ENCODE data around the gene ZNF771.
A peak's percentile ranks its signal among the peaks of the same experiment; 100 is the strongest.
"Not testable (repeated sequence)": the region's sequence is repeated elsewhere in the genome, so short reads cannot be mapped to it uniquely, and the experiment has no call there.

Gene ZNF771

GRCh38 chr16:30375864-30376263 lies 31.5 kb upstream of the ZNF771 start:
- no peak for DNase-seq (ENCODE audit: low read depth)

- DNase-seq (ENCODE audit: low read depth): no peak
Observed at GRCh38 chr16:30376461-30376902, 30.9 kb upstream of the ZNF771 start.

DNA sequence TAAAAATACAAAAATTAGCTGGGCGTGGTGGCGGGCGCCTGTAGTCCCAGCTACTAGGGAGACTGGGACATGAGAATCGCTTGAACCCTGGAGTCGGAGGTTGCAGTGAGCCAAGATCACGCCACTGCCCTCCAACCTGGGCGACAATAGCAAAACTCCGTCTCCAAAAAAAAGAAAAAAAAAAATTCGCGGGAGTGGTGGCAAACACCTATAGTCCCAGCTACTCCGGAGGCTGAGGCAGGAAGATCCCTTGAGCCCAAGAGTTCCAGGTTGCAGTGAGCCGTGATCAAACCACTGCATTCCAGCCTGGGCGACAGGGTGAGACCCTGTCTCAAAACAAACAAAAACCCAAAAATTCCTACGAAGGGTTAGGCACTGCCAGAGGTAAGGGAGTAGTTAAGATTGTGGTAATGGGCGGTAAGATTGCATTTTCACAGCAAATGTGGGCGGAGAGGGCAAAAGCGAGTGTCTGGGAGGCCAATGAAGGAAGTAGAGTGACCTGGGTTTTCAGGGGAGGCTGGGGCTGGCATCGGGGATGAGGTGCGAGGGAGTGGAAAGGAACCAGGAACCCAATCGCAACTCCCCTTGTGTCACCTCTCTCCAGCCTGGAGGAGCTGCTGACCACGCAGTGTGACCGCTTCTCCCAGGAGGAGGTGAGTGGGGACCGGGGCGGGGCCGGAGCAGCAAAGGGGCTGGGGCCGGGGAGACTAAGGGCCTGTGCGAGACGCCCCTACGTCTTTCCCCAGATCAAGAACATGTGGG lies 30.2 kb upstream of the ZNF771 start:
- DNase-seq (ENCODE audit: low read depth): peak; percentile 95

DNA sequence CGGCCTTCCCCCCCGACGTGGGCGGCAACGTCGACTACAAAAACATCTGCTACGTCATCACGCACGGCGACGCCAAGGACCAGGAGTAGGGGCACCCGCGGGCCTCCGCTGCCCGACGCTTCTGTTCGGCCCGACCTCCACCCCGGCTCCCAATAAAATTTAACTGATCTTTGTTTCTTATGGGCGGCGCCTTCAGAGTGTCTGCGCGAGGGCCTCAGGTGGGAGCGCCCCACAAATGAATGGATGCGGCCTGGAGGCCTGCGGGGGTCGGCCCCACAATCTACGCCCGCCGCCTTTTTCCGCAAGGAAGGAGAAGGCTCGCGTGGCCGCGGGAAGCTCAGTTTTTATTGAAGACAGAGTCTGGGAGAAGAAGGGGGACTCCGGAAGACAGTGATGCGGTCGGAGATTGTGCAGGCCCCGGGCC lies 29.6 kb upstream of the ZNF771 start:
- no peak for DNase-seq (ENCODE audit: low read depth)

DNA sequence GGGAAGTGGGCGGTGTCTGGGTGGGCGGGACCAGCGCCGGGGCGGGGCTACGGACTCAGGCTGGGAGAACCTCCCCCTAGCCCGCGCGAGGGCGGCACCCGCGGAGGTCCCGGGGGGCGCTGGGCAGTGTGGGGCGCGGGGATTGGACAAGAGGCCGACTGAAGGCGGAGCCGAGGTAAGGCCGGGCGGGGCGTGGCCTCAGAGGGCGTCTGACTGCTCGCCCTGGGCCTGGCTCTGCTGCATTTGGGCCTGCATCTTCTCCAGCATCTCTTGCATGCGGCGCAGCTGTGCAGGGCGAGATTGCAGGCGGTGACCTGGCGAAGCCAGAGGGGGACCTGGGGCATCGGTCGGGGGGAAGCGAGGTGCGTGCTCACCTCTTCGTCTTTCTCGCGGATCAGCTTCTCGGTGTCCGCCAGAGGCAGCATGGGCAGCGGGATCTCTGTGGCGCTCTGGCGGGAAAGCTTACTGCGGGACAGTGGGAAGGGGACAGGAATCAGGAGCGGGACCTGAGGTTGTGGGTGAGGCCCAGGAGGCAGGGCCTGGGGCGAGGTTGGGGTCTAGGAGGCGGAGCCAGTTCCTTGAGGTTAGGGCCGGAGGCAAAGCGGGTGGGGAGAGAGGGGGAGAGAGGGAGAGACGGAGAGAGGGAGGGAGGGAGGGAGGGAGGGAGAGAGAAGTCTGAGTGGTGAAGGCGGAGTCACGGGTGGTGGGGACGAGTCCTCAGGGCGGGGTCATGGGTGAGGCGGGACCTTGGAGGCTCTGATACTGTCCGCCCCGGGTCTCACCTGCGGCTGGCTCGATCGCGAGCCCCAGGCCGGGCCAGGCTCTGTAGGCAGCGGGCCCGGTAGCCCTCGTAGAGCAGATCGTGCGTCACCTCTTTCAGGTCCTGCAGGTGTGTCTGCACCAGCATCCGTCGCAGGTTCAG lies 28.9 kb upstream of the ZNF771 start:
- DNase-seq (ENCODE audit: low read depth): peak; percentile 96

DNA sequence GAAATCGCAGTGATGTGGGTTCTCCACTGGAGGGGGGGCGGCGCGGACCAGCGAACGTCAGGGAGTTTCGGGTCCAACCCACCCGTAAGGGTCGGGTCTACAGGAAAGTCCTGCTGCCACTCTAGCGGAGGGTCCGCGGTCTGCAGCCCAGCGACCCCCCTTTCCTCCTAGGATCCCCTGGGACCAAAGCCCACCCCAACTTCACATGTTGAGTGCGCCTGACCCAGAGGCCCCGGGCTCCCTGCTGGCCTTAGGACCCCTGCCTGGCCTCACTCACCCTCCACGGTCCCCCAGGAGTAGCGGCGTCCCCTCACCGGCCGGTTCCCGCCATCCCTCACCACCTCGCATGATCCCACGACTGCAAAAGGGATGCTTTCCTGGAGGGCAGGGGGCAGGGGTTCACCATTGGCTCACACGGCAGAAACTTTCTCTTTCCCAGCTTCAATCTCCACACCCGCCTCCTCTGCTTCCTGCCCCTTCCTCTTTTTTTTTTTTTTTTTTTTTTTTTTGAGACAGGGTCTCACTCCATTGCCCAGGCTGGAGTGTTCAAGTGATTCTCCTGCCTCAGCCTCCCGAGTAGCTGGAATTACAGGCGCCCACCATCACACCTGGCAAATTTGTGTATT lies 28.1 kb upstream of the ZNF771 start:
- no peak for DNase-seq (ENCODE audit: low read depth)

DNA sequence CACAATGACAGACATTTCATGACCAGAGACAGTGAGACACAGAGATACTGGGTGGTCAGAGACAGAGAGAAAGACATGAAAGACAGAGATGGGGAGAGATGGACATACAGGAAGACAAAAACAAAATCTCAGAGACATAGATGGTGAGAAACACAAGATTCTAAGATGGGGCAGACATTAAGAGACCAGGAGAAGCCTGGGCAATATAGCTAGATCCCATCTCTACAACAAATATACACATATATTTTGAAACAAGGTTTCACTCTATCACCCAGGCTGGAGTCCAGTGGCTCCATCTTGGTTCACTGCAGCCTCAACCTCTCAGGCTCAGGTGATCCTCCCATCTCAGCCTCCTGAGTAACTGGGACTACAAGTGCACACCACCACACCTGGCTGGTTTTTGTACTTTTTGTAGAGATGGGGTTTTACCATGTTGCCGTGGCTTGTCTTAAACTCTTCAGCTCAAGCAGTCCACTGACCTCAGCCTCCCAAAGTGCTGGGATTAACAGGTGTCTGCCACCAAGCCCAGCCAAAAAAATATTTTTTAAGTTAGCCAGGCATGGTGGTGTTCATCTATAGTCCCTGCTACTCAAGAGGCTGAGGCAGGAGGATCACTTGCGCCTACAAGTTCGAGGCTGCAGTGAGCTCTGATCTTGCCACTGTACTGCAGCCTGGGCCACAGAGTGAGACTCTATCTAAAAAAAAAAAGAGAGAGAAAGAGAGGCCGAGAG lies 27.2 kb upstream of the ZNF771 start:
- no peak for DNase-seq (ENCODE audit: low read depth)

GRCh38 chr16:30380803-30381208 lies 26.6 kb upstream of the ZNF771 start:
- no peak for DNase-seq (ENCODE audit: low read depth)

- DNase-seq (ENCODE audit: low read depth): no peak
Observed at GRCh38 chr16:30381291-30382041, 25.9 kb upstream of the ZNF771 start.

DNA sequence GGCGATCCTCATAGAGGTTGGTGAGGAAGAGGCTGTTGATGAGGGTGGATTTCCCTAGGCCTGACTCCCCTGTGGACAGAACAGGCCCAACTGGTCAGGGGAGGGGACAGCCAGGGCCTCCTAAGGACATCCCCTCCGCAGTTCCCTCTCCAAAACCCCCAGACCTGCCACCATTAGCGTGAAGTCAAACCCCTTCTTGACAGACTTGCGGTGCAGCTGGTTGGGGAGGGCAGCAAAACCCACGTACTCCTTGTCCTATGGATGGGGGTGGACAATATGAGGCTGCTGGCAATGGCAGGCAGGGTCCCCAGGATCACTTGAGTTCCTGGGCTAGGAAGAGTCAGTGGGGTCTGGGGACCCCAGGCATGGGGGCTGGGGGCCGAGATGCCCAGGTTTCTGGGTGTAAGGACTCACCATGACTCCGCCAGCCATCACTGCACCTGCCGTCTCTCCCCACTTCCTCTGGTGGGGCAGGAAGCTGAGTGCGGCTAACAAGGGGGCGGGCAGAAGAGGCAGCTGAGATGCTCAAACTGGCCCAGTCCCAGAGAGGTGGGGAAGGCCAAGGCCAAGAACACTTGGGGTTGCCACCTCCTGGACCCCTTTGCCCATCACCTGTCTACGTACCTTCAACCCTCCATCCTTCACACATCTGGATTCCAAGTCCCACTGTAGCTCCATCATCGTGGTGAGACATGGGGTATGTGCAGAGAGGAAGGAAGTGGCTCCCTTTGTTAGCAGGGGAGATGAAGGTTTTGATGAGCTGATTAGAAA lies 25.1 kb upstream of the ZNF771 start, which contains the start of gene SEPTIN1:
SEPTIN1 (minus strand) TSS at position 451 of the 771 bp plus-strand sequence; CDS start at position 432, 19 bp downstream.
- no peak for DNase-seq (ENCODE audit: low read depth)

- no peak for DNase-seq (ENCODE audit: low read depth)
Observed at GRCh38 chr16:30383521-30383920, 23.9 kb upstream of the ZNF771 start.

GRCh38 chr16:30394592-30395154 lies 12.7 kb upstream of the ZNF771 start:
- DNase-seq (ENCODE audit: low read depth): no peak

GRCh38 chr16:30395155-30395991 lies 12.0 kb upstream of the ZNF771 start, which contains the start of gene ZNF48:
TSS of gene ZNF48 (plus strand) at chr16:30395420. CDS start at chr16:30395795, 375 bp downstream.
- peak; percentile 79 for DNase-seq (ENCODE audit: low read depth)

DNA sequence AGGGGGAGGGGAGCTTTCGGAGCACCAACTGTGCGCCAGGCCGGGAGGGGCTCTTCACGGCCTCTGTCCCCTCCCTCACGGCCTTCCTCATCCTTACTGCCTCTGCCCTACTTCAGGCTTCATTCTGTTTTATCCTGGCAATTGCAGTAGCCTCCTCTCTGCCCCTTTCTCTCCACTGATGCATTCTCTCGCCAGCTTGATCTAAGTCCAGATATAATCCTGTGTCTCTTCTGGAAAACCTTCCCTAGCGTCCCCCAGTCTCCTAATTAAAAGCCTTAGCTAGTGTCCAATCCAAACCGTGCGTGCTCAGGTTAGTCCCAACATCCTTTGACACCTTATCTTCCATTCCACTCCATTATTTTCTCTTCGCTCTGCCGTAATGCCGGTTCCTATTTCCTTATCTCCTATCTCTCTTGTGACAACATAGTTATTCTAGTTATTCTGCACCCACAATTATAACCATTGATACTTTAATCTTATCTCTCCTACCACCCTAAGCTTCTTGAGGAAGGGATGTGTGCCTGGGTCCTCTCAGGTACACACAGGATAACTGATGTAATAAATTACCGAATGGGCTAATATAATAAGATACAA lies 11.3 kb upstream of the ZNF771 start:
- no peak for DNase-seq (ENCODE audit: low read depth)

DNA sequence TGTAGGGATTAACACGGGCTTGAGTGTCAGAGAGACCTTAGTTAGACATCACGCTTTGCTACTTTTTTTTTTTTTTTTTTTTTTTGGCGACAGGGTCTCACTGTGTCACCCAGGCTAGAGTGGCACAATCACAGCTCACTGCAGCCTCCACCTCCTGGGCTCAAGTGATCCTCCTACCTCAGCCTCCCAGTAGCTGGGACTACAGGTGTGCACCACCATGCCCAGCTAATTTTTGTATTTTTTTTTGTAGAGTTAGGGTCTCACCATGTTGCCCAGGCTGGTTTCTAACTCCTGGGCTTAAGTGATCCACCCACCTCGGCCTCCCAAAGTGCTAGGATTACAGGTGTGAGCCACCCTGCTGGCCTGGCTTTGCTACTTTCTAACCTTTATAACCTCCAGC lies 10.8 kb upstream of the ZNF771 start:
- DNase-seq (ENCODE audit: low read depth): not testable (repeated sequence)

DNA sequence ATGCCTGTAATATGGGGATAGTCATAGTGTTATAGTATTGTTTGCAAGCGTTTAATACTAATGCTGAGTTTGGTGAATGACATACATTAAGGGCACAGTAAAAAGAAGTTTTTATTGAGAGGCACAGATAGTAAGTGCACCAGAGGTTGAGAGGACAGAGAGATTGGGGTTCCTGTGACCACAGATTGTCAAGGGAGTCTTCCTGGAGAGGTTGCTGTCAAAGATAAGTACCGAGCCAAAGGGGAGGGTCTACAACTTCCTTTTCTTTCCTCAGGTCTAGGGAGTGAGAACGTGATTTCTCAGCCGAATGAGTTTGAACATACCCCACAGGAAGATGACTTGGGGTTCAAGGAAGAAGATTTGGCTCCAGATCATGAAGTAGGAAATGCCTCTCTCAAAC lies 10.3 kb upstream of the ZNF771 start:
- DNase-seq (ENCODE audit: low read depth): peak; percentile 78

DNA sequence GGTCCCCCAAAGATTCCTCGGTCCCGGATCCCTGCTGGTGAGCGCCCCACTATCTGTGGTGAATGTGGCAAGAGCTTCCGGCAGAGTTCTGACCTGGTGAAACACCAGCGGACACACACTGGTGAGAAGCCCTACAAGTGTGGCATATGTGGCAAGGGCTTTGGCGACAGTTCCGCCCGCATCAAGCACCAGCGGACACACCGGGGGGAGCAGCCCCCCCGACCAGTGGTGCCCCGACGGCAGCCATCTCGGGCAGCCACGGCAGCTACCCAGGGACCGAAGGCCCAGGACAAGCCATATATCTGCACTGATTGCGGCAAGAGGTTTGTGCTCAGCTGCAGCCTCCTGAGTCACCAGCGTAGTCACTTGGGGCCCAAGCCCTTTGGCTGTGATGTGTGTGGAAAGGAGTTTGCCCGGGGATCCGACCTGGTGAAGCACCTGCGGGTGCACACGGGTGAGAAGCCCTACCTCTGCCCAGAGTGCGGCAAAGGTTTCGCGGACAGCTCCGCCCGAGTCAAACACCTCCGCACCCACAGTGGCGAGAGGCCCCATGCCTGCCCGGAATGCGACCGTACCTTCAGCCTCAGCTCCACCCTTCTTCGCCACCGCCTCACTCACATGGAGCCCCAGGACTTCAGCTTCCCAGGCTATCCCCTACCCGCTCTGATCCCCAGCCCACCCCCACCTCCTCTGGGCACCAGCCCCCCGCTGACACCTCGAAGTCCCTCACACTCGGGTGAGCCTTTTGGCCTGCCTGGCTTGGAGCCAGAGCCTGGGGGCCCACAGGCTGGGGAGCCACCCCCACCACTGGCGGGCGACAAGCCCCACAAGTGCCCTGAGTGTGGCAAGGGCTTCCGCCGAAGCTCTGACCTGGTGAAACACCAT lies 9.4 kb upstream of the ZNF771 start:
- no peak for DNase-seq (ENCODE audit: low read depth)

All from CMK (cell line).